Astrocyte (in vitro differentiated cells and primary cell): ENCODE measurements around the gene GRIK3.

Experiments used
- EZH2 ChIP-seq: IDR thresholded peaks from 2 replicates; pipeline ENCODE4 v1.6.1; 2012; ENCODE audit warnings: mild to moderate bottlenecking, low read length, inconsistent platforms; ENCODE audit not compliant: insufficient read depth
- TF ChIP-seq, protein P1 (sequence below): IDR thresholded peaks from 2 replicates; pipeline ENCODE4 v1.5.1; 2011; ENCODE audit warnings: low read depth, mild to moderate bottlenecking, inconsistent platforms, low read length, moderate library complexity; ENCODE audit not compliant: insufficient read depth

- TF ChIP-seq, protein P1, sequence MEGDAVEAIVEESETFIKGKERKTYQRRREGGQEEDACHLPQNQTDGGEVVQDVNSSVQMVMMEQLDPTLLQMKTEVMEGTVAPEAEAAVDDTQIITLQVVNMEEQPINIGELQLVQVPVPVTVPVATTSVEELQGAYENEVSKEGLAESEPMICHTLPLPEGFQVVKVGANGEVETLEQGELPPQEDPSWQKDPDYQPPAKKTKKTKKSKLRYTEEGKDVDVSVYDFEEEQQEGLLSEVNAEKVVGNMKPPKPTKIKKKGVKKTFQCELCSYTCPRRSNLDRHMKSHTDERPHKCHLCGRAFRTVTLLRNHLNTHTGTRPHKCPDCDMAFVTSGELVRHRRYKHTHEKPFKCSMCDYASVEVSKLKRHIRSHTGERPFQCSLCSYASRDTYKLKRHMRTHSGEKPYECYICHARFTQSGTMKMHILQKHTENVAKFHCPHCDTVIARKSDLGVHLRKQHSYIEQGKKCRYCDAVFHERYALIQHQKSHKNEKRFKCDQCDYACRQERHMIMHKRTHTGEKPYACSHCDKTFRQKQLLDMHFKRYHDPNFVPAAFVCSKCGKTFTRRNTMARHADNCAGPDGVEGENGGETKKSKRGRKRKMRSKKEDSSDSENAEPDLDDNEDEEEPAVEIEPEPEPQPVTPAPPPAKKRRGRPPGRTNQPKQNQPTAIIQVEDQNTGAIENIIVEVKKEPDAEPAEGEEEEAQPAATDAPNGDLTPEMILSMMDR = no peak
- TF ChIP-seq EZH2 = no peak
These were observed 100.3 kb downstream of the GRIK3 start for GRCh38 chr1:36934061-36934460.
